ENCODE measurements around the gene CHST11. TPM values are rescaled to one million over a fixed set of nuclear protein-coding genes. Genes with fewer than 3 reads are reported as not detected.
A peak's percentile ranks its signal among the peaks of the same experiment; 100 is the strongest.

The CHST11 gene
- total and polyA plus RNA-seq, 10 donors: 5.2 to 65.1 (median 48.4) TPM

- no peak for DNase-seq
- Histone ChIP-seq H3K27ac (peak overlapping the region in 4 of 8 donors; percentile 64 to 86 (median 84)), H3K4me3 (no peak overlapping the region), H3K4me1 (peaks cover 47 to 98% (median 83%) of the 10 kb centered on the region in 6 donors), H3K9me3 (no peaks in the 10 kb centered on the region), H3K36me3 (peaks cover 0 to 8% (median 0%) of the 10 kb centered on the region in 6 donors), H3K27me3 (replicated peaks in 1 of 7) (no peaks in the 10 kb centered on the region)
- 86 to 94% (median 92%) methylated on average over 3 of the region's 3 CpGs for WGBS, 5 donors
- TF ChIP-seq, protein P1, sequence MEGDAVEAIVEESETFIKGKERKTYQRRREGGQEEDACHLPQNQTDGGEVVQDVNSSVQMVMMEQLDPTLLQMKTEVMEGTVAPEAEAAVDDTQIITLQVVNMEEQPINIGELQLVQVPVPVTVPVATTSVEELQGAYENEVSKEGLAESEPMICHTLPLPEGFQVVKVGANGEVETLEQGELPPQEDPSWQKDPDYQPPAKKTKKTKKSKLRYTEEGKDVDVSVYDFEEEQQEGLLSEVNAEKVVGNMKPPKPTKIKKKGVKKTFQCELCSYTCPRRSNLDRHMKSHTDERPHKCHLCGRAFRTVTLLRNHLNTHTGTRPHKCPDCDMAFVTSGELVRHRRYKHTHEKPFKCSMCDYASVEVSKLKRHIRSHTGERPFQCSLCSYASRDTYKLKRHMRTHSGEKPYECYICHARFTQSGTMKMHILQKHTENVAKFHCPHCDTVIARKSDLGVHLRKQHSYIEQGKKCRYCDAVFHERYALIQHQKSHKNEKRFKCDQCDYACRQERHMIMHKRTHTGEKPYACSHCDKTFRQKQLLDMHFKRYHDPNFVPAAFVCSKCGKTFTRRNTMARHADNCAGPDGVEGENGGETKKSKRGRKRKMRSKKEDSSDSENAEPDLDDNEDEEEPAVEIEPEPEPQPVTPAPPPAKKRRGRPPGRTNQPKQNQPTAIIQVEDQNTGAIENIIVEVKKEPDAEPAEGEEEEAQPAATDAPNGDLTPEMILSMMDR (IDR thresholded peaks at IDR 0.05 in 8 of 11, conservative IDR thresholded peaks at IDR 0.05 in 3 of 11): no peak
- TF ChIP-seq POLR2AphosphoS5 (IDR thresholded peaks at IDR 0.05) (no peak), POLR2A (IDR thresholded peaks at IDR 0.05) (no peak)
- intact Hi-C loops (cut with DNase I; ENCODE audit: low total_unique reads): no loop called here
Observed at GRCh38 chr12:104480012-104480411, 23.3 kb downstream of the CHST11 start.

DNA sequence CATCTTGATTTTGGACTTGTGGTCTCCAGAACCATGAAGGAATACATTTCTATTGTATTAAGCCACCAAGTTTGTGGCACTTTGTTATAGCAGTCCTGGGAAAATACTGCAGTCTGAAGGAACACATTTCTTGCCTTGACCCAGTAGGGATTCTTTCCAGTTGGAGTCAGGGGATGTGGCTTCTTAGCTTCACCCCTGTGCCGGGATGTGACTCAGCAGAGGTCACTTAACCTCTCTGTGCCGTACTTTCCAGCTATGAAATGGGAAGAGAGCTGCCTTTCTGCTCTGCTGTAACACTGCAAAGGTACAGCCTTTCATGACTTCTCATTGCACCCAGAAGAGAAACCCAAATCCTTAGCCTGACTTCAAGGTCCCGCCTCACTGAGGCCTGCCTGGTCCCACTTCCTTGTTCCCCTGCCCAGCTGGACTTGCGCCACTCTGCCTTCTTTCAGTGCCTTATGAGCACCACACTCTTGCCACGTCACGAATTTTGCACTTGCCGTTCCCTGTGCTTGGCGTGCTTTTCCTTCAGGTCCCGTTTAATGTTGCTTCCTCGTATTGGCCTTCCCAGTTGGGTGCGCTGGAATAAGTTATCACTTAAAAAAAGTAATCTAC lies 24.2 kb downstream of the CHST11 start:
- Histone ChIP-seq H3K27me3 (replicated peaks in 1 of 7) (no peaks in the 10 kb centered on the region), H3K4me3 (no peak overlapping the region), H3K9me3 (no peaks in the 10 kb centered on the region), H3K4me1 (peaks cover 53 to 99% (median 87%) of the 10 kb centered on the region in 6 donors), H3K36me3 (peaks cover 0 to 8% (median 0%) of the 10 kb centered on the region in 6 donors), H3K27ac (peak overlapping the region in 7 of 8 donors; percentile 17 to 86 (median 51))
- peak; percentile 32 to 83 (median 66) for TF ChIP-seq POLR2AphosphoS5 (IDR thresholded peaks at IDR 0.05)
- TF ChIP-seq POLR2A (IDR thresholded peaks at IDR 0.05): no peak
- WGBS, 5 donors: 56 to 78% (median 64%) methylated on average over 11 of the region's 11 CpGs
- intact Hi-C loops (cut with DNase I; ENCODE audit: low total_unique reads): no loop called here
- DNase-seq: peak; percentile 87

GRCh38 chr12:104482113-104482512 lies 25.4 kb downstream of the CHST11 start:
- H3K36me3 ChIP-seq: peaks cover 0 to 8% (median 0%) of the 10 kb centered on the region in 6 donors
- no peak for DNase-seq
- WGBS, 5 donors: 40 to 63% (median 55%) methylated on average over 4 of the region's 4 CpGs
- intact Hi-C loops (cut with DNase I; ENCODE audit: low total_unique reads): no loop called here
- TF ChIP-seq POLR2AphosphoS5 (IDR thresholded peaks at IDR 0.05): no peak
- TF ChIP-seq, protein P1 (IDR thresholded peaks at IDR 0.05 in 8 of 11, conservative IDR thresholded peaks at IDR 0.05 in 3 of 11): no peak
- TF ChIP-seq POLR2A (IDR thresholded peaks at IDR 0.05): no peak
- H3K4me3 ChIP-seq: no peak overlapping the region
- no peaks in the 10 kb centered on the region for H3K9me3 ChIP-seq
- H3K27me3 ChIP-seq (replicated peaks in 1 of 7): no peaks in the 10 kb centered on the region
- H3K27ac ChIP-seq: peak overlapping the region in 1 of 8 donors; percentile 47
- H3K4me1 ChIP-seq: peaks cover 65 to 100% (median 90%) of the 10 kb centered on the region in 6 donors

DNA sequence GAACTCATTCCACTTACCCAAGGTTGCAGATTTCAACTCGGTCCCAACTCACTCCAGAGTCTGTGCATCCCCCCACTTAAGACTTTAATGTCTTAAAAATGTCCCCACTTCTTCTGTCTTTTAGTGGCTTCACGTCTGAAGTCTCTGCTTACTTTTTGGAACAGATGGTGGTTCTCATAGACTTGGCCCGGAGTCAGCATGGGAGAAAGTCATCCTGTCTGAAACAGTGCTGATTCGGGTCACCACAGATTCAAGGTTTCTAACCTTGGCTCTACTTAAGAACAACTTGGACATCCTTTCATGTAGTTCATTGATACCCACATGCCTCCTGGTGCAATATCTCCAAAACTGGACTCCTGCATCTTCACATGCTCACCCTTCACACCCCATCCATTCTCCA lies 26.0 kb downstream of the CHST11 start:
- no peak for DNase-seq
- intact Hi-C loops (cut with DNase I; ENCODE audit: low total_unique reads): no loop called here
- no peak overlapping the region for H3K4me3 ChIP-seq
- H3K27me3 ChIP-seq (replicated peaks in 1 of 7): no peaks in the 10 kb centered on the region
- WGBS, 5 donors: 59 to 82% (median 75%) methylated on average over 4 of the region's 4 CpGs
- H3K9me3 ChIP-seq: no peaks in the 10 kb centered on the region
- H3K27ac ChIP-seq: peak overlapping the region in 1 of 8 donors; percentile 47
- H3K36me3 ChIP-seq: peaks cover 0 to 8% (median 0%) of the 10 kb centered on the region in 6 donors
- H3K4me1 ChIP-seq: peaks cover 64 to 100% (median 90%) of the 10 kb centered on the region in 6 donors
- TF ChIP-seq, protein P1 (IDR thresholded peaks at IDR 0.05 in 8 of 11, conservative IDR thresholded peaks at IDR 0.05 in 3 of 11): no peak
- TF ChIP-seq POLR2A (IDR thresholded peaks at IDR 0.05) (no peak), POLR2AphosphoS5 (IDR thresholded peaks at IDR 0.05) (no peak)

All from spleen (tissue), 11 donors.